ENCODE measurements around the gene B3GNT4.
"Not testable (repeated sequence)": the region's sequence is repeated elsewhere in the genome, so short reads cannot be mapped to it uniquely, and the experiment has no call there.

B3GNT4 gene

DNA sequence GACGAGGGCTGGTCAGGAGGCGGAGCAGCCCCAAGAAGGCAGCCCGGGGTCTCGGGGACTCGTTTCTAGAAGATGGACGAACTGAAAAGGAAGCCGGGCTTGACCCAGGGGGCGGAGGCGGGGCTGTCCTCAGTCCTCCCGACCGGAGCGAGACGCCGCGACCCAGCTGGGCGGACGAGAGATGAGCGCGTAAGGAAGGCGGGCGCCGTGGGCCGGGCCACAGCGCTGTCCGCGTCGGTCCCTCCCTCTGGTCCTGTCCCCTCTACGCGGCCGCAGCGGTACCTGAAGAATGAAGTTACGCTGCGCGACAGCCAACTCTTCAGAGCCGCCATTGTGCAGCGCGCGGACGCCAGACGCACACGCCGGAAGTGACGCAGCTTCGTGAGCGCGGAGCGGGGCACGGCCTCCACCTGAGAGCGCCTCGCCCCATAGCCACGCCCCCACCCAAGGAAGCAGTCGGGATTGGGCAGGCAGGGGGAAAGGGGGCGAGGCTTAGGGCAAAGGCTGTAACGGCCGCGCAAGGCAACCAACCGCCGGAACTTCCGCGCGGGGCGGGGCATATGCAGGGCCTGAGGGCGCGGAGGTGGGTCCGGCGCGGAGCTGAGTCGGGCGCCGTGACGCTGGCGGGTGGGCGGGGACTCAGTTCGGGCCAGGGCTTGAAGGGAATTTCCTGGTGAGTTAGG lies 22.3 kb downstream of the B3GNT4 start, which contains the start of gene DIABLO:
DIABLO (minus strand) TSS at position 370 of the 683 bp plus-strand sequence; CDS start at position 332, 38 bp downstream.
- DNase-seq = peak; percentile 95 to 98

DNA sequence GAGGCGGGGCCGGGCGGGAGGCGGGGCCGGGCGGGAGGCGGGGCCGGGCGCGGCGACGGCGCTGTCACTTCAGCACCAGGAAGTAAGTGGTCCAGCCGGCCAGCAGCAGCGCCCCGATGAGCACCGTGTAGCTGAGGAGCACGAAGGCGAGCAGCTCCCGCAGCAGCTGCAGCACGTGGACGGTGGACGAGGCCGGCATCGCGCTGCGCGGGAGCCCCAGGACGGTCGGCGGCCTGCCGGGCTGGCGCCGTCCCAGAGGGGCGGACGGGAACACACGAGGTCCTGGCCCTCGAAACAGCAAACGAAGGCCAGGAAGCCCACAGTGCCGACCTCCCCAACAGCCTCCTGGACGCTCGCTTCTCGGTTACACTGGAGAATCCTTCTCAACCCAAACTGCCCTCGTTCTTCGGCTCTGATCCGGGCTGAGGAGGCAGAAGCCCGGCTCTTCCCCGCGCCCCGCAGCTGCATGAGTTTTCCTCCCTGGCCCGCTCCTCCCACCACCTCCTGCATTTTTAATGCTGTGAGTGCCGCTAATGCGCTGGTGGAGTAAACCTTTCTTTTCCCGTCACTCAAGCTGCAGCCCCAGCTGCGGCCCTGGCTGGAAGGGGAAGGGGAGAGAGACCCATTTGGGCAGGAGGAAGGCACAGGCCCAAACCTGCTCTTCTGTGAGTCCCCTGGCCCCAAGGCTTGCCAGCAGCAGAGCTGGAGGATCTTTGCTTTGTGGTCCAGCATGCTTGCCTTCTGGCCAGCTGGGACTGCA lies 23.0 kb downstream of the B3GNT4 start:
- no peak for DNase-seq

- DNase-seq = no peak
Observed at GRCh38 chr12:122227341-122227740, 23.8 kb downstream of the B3GNT4 start.

- no peak for DNase-seq
Observed at GRCh38 chr12:122228092-122228491, 24.6 kb downstream of the B3GNT4 start.

GRCh38 chr12:122230798-122231197 lies 27.3 kb downstream of the B3GNT4 start:
- no peak for DNase-seq

- DNase-seq = no peak
Observed at GRCh38 chr12:122232691-122233090, 29.2 kb downstream of the B3GNT4 start.

GRCh38 chr12:122235741-122236140 lies 32.2 kb downstream of the B3GNT4 start:
- no peak for DNase-seq

- DNase-seq = no peak
Observed at GRCh38 chr12:122238861-122239260, 35.4 kb downstream of the B3GNT4 start.

GRCh38 chr12:122243965-122244364 lies 40.5 kb downstream of the B3GNT4 start:
- DNase-seq = no peak

GRCh38 chr12:122244565-122245371 lies 41.3 kb downstream of the B3GNT4 start:
- no peak for DNase-seq

GRCh38 chr12:122245553-122245952 lies 42.0 kb downstream of the B3GNT4 start:
- no peak for DNase-seq

DNA sequence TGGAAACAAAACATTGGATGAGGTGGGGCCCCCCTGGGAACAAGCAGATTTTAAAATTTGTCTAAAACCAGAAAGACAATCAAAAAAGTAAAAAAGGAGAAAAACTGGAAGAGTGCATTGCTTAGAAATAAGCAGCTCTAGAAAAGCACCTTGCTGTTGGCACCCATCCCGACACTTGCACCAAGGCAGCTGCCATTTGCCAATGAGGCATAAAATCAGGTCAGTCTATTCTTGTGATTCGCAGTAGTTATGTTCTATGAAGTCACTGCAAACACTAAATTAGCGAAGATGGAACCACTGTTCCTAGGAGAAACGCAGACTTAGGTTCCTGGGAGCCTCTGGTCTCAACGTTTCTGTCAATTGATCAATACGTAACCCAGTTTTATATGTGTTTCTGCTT lies 46.5 kb downstream of the B3GNT4 start:
- DNase-seq = no peak

GRCh38 chr12:122250536-122250935 lies 47.0 kb downstream of the B3GNT4 start:
- no peak for DNase-seq

DNA sequence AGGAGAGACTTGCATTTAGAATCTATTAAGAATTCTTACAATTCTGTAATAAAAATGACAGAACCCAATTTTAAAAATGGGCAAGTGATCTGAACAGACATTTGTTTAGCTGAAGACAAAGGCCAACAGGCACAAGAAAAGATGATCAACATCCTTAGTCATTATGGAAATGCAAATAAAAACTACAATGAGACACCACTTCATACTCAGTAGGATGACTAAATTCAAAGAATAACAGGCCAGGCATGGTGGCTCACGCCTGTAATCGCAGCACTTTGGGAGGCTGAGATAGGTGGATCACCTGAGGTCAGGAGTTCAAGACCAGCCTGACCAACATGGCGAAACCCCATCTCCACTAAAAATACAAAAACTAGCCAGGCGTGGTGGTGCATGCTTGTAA lies 55.0 kb downstream of the B3GNT4 start:
- not testable (repeated sequence) for DNase-seq

Measured in bone marrow (tissue), 2 donors.